ENCODE measurements around the gene CACNB4.

DNA sequence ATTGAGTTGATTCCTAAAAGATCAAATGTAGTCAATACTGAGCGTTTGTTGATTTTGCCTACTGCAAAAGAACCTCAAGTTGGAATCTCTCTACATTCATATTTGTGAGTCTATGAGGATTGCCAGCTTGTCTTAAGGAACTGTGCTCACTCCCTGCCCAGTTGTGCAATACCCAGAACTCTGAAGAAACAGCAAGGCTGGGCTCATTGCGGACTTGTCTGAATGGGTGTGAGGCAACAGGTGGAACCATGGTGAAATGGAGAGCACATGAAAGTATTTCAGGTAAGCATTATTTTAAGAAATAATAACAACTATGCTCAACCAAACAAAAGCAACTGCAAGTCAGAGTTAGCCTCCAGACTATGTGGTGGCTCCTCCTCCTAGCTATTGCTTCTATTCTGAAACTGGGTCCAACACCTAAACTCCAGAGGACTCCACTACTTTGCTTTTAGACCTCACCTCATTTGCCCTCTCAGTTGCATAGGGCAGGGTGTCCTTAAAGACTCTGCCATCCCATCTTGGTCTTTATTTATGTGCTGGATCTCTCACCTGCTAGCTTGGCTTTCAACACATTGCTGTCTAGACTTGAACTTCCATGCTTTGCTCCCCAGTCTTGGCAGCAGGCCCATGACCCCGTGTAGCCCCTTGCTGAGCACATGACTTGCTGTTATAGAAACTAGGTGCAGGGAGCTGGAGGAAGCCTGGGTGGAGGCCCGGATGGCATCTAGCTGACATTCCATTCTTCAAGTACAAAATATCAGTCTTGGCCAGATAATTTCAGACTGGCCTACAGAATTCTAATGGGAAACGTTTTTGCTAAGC lies 175.8 kb downstream of the CACNB4 start:
- TF ChIP-seq FOSL1 (IDR thresholded peaks at IDR 0.05; ENCODE audit: low read depth) (no peak), TCF7L2 (IDR thresholded peaks at IDR 0.05; ENCODE audit: borderline replicate concordance, extremely low read depth, insufficient read depth, insufficient read length) (no peak), POLR2A (IDR thresholded peaks at IDR 0.05; ENCODE audit: borderline replicate concordance, extremely low read depth, insufficient read depth, insufficient read length) (no peak), YY1 (IDR thresholded peaks at IDR 0.05; ENCODE audit: extremely low read depth, insufficient replicate concordance, low read depth, low read length) (no peak), JUND (IDR thresholded peaks at IDR 0.05) (no peak)
- TF ChIP-seq, protein P1, sequence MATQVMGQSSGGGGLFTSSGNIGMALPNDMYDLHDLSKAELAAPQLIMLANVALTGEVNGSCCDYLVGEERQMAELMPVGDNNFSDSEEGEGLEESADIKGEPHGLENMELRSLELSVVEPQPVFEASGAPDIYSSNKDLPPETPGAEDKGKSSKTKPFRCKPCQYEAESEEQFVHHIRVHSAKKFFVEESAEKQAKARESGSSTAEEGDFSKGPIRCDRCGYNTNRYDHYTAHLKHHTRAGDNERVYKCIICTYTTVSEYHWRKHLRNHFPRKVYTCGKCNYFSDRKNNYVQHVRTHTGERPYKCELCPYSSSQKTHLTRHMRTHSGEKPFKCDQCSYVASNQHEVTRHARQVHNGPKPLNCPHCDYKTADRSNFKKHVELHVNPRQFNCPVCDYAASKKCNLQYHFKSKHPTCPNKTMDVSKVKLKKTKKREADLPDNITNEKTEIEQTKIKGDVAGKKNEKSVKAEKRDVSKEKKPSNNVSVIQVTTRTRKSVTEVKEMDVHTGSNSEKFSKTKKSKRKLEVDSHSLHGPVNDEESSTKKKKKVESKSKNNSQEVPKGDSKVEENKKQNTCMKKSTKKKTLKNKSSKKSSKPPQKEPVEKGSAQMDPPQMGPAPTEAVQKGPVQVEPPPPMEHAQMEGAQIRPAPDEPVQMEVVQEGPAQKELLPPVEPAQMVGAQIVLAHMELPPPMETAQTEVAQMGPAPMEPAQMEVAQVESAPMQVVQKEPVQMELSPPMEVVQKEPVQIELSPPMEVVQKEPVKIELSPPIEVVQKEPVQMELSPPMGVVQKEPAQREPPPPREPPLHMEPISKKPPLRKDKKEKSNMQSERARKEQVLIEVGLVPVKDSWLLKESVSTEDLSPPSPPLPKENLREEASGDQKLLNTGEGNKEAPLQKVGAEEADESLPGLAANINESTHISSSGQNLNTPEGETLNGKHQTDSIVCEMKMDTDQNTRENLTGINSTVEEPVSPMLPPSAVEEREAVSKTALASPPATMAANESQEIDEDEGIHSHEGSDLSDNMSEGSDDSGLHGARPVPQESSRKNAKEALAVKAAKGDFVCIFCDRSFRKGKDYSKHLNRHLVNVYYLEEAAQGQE (IDR thresholded peaks at IDR 0.05; ENCODE audit: low read depth): no peak
- TF ChIP-seq, protein P2, sequence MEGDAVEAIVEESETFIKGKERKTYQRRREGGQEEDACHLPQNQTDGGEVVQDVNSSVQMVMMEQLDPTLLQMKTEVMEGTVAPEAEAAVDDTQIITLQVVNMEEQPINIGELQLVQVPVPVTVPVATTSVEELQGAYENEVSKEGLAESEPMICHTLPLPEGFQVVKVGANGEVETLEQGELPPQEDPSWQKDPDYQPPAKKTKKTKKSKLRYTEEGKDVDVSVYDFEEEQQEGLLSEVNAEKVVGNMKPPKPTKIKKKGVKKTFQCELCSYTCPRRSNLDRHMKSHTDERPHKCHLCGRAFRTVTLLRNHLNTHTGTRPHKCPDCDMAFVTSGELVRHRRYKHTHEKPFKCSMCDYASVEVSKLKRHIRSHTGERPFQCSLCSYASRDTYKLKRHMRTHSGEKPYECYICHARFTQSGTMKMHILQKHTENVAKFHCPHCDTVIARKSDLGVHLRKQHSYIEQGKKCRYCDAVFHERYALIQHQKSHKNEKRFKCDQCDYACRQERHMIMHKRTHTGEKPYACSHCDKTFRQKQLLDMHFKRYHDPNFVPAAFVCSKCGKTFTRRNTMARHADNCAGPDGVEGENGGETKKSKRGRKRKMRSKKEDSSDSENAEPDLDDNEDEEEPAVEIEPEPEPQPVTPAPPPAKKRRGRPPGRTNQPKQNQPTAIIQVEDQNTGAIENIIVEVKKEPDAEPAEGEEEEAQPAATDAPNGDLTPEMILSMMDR (IDR thresholded peaks at IDR 0.05 in 2 of 3, conservative IDR thresholded peaks at IDR 0.05 in 1 of 3; ENCODE audit: borderline replicate concordance in 1 of 3, insufficient read depth in 1 of 3, low read depth in 2 of 3, low read length in 2 of 3): no peak
- TF ChIP-seq, protein P3, sequence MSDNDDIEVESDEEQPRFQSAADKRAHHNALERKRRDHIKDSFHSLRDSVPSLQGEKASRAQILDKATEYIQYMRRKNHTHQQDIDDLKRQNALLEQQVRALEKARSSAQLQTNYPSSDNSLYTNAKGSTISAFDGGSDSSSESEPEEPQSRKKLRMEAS (IDR thresholded peaks at IDR 0.05): no peak

Measured in HCT116 (cell line).